GM18502 (cell line): ENCODE results near the gene SLC25A40.

Experiments used
- ATAC-seq: cut with Tn5 transposase; IDR thresholded peaks from one replicate; pipeline ENCODE4 v1.9.1; 2021; ENCODE audit warnings: mild to moderate bottlenecking; ENCODE audit not compliant: unreplicated experiment, poor library complexity

SLC25A40 gene

DNA sequence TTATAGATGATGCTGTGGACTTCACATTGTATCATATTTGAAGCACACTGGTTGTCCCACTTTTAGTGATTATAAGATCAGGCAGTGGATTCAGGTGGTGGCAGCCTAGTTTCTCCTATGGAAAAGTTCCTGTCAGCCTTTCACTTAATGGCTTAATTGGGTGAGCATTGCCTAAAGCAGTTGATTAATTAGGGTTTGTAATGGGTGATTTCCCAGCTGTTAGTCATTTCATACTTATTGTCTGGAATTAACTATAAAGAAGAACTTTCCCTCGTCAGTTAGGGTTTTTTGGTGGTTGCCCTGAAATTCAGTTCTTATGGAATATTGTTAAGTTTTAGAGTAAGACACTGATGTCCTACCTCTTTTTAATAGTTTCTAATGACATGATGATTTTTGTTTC, 78.8 kb downstream of the SLC25A40 start:
- peak; percentile 22 for ATAC-seq

DNA sequence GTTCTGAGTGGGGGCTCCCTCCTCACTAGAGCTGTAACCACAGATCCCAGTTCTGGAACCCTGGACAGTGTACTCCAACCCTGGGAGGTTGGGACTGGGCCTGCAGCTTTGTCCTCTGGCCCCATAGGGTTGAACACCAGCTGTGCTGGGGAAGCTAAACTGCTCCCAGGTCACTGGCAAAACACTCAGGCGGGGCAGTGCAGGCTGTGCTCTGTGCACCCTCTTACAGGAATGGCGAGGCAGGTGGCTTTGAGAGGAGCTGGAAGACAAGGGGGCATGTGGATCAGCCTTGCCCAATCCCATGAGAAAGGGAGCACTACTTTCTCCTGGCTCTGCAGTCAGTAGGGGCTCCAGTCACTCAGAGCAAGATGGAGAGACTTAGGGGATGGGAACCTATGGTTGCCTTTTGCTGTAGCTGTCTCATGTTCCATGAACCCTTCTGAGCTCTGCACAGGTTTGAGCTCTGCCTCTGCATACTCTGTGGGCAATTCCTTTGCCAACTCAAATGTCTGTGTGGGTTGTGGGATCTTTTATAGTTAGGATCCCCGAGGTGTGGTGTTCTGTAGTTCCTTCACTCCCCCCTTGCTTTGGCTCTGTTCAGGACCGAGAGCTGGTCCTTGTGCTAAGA, 90.7 kb downstream of the SLC25A40 start:
- ATAC-seq = no peak

DNA sequence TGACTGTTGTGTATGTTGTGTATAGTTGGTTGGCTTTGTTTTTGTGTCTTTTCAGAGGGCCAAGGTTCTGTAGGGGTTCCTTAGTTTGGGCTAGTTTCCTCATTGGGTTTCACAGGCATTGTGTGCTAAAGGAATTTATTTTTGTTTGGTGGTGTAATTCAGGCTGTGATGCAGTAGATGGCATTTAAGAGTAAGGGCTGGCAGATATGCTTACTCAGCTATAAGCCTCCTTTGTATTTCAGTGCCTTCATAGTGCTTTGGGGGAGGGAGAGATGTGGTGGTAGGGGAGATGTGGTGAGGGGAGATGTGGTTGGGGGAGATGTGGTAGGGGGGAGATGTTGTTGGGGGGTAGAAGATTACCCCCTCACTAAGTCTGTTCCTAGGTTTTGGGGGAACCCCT, 91.7 kb downstream of the SLC25A40 start:
- ATAC-seq = no peak
